KMS-11 (cell line): Measurements from ENCODE around the gene ERC2.

Source experiments
- H2AFZ ChIP-seq: fragments of 200-600 bp; sonication (generic); 2 replicates; pipeline ENCODE4 v1.6.1; 2016; ENCODE audit warnings: antibody characterized with exemption, mixed run types, low read depth
- H3K27ac ChIP-seq: fragments of 200-600 bp; sonication (generic); 2 replicates; pipeline ENCODE4 v1.6.1; 2016; ENCODE audit warnings: mild to moderate bottlenecking, mixed run types
- H3K27me3 ChIP-seq: fragments of 200-600 bp; sonication (generic); 2 replicates; pipeline ENCODE4 v1.6.1; 2017; ENCODE audit warnings: mild to moderate bottlenecking, low read depth, mixed run types, moderate library complexity; ENCODE audit not compliant: insufficient read depth
- H3K36me3 ChIP-seq: fragments of 200-600 bp; sonication (generic); 2 replicates; pipeline ENCODE4 v1.6.1; 2017; ENCODE audit warnings: mild to moderate bottlenecking, mixed run types; ENCODE audit not compliant: insufficient read depth
- H3K4me1 ChIP-seq: fragments of 200-600 bp; sonication (generic); 2 replicates; pipeline ENCODE4 v1.6.1; 2016; ENCODE audit warnings: mild to moderate bottlenecking, low read depth, mixed run types; ENCODE audit not compliant: poor library complexity, severe bottlenecking
- H3K4me2 ChIP-seq: fragments of 200-600 bp; sonication (generic); 2 replicates; pipeline ENCODE4 v1.7.0; 2016; ENCODE audit warnings: mild to moderate bottlenecking, mixed run types
- H3K4me3 ChIP-seq: fragments of 200-600 bp; sonication (generic); IDR thresholded peaks from 2 replicates; pipeline ENCODE4 v1.6.1; 2017; ENCODE audit warnings: low read depth, low read length, mixed read lengths; ENCODE audit not compliant: insufficient read depth
- H3K79me2 ChIP-seq: fragments of 200-600 bp; sonication (generic); 2 replicates; pipeline ENCODE4 v1.6.1; 2016; ENCODE audit warnings: low read depth, mixed run types; ENCODE audit not compliant: insufficient read depth
- H3K9ac ChIP-seq: fragments of 200-600 bp; sonication (generic); 2 replicates; pipeline ENCODE4 v1.6.1; 2016; ENCODE audit warnings: mild to moderate bottlenecking, mixed run types
- H4K20me1 ChIP-seq: fragments of 200-600 bp; sonication (generic); 2 replicates; pipeline ENCODE4 v1.6.1; 2016; ENCODE audit warnings: mild to moderate bottlenecking, mixed run types; ENCODE audit not compliant: insufficient read depth
- TF ChIP-seq, protein P1 (sequence below): fragments of 200-600 bp; sonication (generic); conservative IDR thresholded peaks from 2 replicates; pipeline ENCODE4 v1.6.1; 2017; ENCODE audit warnings: low read depth, mild to moderate bottlenecking, antibody characterized with exemption, low read length, moderate library complexity, mixed read lengths

The ERC2 gene

DNA sequence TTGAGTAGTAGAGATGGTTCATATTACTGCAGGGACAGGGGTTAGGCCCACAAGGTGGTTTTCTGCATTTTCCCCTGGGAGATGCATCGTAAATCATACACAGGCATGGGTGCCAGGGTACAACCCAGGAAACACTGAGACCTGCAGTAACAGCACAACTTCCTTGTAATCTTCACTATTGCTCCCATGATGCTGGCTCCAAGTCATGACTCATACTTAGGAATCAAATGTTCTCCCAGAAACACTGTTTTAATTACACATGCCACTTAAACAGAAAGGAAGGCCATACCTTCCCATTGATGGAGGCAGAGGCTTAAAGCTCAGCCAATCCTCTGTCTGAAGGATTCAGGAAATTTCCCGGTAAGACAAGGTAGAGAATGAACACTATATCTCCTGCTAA is 106.5 kb downstream of the ERC2 start:
- Histone ChIP-seq H3K27ac (no peak overlapping the region), H3K4me3 (no peak overlapping the region), H3K9ac (no peak overlapping the region), H3K4me1 (no peaks in the 10 kb centered on the region), H2AFZ (no peak overlapping the region), H3K36me3 (no peaks in the 10 kb centered on the region), H4K20me1 (no peaks in the 10 kb centered on the region), H3K79me2 (no peaks in the 10 kb centered on the region), H3K4me2 (no peak overlapping the region), H3K27me3 (no peaks in the 10 kb centered on the region)
- TF ChIP-seq, protein P1, sequence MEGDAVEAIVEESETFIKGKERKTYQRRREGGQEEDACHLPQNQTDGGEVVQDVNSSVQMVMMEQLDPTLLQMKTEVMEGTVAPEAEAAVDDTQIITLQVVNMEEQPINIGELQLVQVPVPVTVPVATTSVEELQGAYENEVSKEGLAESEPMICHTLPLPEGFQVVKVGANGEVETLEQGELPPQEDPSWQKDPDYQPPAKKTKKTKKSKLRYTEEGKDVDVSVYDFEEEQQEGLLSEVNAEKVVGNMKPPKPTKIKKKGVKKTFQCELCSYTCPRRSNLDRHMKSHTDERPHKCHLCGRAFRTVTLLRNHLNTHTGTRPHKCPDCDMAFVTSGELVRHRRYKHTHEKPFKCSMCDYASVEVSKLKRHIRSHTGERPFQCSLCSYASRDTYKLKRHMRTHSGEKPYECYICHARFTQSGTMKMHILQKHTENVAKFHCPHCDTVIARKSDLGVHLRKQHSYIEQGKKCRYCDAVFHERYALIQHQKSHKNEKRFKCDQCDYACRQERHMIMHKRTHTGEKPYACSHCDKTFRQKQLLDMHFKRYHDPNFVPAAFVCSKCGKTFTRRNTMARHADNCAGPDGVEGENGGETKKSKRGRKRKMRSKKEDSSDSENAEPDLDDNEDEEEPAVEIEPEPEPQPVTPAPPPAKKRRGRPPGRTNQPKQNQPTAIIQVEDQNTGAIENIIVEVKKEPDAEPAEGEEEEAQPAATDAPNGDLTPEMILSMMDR = no peak

GRCh38 chr3:56357266-56357665 is 111.0 kb downstream of the ERC2 start:
- Histone ChIP-seq H3K4me1 (no peaks in the 10 kb centered on the region), H2AFZ (no peak overlapping the region), H3K9ac (no peak overlapping the region), H3K27me3 (no peaks in the 10 kb centered on the region), H3K4me3 (no peak overlapping the region), H3K27ac (no peak overlapping the region), H4K20me1 (no peaks in the 10 kb centered on the region), H3K4me2 (no peak overlapping the region), H3K79me2 (no peaks in the 10 kb centered on the region), H3K36me3 (no peaks in the 10 kb centered on the region)
- TF ChIP-seq, protein P1 = no peak

GRCh38 chr3:56356808-56357207 is 111.5 kb downstream of the ERC2 start:
- Histone ChIP-seq H3K4me3 (no peak overlapping the region), H4K20me1 (no peaks in the 10 kb centered on the region), H2AFZ (no peak overlapping the region), H3K27me3 (no peaks in the 10 kb centered on the region), H3K4me1 (no peaks in the 10 kb centered on the region), H3K27ac (no peak overlapping the region), H3K9ac (no peak overlapping the region), H3K36me3 (no peaks in the 10 kb centered on the region), H3K4me2 (no peak overlapping the region), H3K79me2 (no peaks in the 10 kb centered on the region)
- TF ChIP-seq, protein P1 = no peak

DNA sequence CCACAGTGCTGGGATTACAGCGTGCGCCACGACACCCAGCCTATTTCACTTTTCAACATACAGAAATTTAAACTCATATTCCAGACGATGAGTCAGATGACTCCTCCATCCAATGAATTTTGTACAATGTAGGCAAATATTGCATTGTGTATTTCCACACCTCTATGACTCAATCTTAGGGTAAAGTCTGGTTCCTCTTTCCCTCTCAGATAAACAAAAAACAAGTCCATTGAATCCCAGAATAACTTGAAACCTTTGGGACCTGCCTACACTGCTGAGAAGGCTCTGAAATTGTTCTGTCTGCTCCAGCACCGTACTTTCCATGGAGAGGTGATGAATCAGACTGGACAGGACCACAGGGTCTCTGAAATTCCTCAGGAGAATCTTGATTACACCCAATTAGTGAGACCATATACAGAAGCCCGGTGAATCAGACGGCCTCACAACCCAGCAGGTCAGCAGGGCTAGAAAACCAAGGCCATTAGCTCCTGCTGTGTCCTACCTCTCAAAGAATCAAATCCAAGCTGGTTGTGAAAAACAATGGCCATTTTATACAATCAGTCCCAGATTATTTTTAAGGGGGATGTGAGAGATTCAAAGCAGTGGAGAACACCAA is 112.6 kb downstream of the ERC2 start:
- no peaks in the 10 kb centered on the region for H3K4me1 ChIP-seq
- H3K36me3 ChIP-seq = no peaks in the 10 kb centered on the region
- H3K79me2 ChIP-seq = no peaks in the 10 kb centered on the region
- H3K27ac ChIP-seq = no peak overlapping the region
- H3K27me3 ChIP-seq = no peaks in the 10 kb centered on the region
- no peaks in the 10 kb centered on the region for H4K20me1 ChIP-seq
- H2AFZ ChIP-seq = no peak overlapping the region
- H3K9ac ChIP-seq = no peak overlapping the region
- no peak overlapping the region for H3K4me3 ChIP-seq
- no peak overlapping the region for H3K4me2 ChIP-seq
- TF ChIP-seq, protein P1 = no peak
